SH-SY5Y (cell line): Measurements from ENCODE around the gene UBXN2A.
A peak's percentile ranks its signal among the peaks of the same experiment; 100 is the strongest.

ENCODE experiments used
- GATA2 ChIP-seq: IDR thresholded peaks from 2 replicates; pipeline ENCODE4 v1.6.1; 2011; ENCODE audit warnings: mild to moderate bottlenecking, low read depth, low read length
- GATA3 ChIP-seq: IDR thresholded peaks from 2 replicates; pipeline ENCODE4 v1.6.1; 2011; ENCODE audit warnings: low read depth, mild to moderate bottlenecking, low read length, moderate library complexity

UBXN2A gene

DNA sequence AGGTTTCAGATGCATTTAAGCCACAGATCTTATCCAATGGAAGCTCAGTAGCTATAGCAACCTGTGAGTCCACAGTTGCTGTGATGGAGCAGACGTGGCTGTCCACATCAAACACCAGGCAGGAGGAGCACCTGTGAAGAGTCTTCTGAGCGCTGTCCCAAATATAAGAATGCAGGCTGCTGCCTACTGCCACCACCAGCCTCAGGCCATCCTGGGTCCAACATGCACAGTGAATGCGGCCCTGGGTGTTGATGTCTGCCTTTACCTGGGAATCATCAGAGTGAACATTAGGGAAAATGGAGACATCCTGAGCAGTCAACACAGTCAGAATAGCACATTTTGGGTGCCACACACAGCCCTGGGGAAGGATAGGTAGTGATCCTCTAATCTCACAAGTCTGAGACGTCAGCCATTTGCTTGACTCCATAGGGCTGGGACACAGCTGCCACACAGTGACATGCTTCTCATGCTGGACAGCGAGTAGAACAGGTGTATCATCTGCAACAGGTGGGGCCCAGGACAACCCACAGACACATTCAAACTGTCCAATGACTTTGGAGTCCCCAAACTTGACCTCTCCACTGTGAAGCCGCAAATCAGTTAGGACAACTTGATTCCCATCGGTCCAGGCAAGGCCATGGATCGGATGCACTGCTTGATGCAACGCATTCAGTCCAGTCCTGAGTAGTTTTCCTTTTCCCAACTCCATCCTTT is 98.7 kb downstream of the UBXN2A start:
- TF ChIP-seq GATA2, result no peak
- no peak for TF ChIP-seq GATA3

GRCh38 chr2:24040511-24040910 is 100.2 kb downstream of the UBXN2A start:
- TF ChIP-seq GATA2, result no peak
- no peak for TF ChIP-seq GATA3

DNA sequence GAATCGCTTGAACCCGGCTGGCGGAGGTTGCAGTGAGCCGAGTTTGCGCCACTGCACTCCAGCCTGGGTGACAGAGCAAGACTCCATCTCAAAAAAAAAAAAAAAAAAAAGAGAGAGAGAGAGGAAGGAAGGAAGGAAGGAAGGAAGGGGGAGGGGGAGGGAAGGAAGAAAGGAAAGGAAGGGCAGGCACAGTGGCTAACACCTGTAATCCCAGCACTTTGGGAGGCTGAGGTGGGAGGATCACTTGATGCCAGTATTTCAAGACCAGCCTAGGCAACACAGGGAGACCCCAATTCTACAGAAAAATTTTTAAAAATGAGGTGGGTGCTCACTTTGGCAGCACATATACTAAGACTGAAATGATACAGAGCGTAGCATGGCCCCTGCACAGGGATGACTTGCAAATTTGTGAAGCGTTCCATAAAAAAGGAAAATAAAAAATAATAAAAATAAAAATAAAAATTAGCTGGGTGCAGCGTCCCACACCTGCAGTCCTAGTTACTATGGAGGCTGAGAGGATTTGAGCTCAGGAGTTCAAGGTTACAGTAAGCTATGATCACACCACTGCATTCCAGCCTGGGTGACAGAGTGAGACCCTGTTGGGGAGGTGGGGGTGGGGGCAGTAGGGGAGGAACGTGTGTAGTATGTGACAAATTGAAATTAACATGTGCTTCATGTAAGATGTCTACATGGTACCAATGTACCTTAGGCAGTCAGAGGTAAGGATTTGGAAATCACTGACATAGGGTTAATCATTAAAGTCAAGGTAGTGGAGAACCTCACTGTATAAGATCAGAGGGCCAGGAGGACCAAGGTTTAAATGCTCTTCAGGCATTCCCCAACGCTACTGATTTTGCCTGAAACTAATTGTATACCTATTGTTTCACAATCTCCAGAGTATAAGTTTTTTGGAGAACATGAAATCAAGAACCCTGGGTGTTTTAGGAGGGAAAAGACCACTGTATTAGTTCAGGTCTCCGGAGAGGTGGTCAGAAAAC is 105.5 kb downstream of the UBXN2A start:
- no peak for TF ChIP-seq GATA2
- TF ChIP-seq GATA3, result no peak

DNA sequence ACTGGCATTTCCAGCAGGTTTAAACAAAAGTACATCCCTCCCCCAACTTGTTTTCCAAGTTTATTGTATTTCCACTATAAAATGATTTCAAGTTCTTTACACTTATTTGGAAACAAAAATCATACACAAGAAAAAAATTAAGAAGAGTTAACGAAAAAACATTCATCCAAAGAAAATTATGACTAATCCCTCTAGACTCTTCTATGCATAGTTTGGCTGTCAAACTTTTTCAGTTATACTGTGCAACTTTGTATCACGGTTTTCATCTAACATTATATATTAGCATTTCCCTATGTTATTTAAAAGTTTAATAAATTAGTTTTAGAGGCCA is 106.3 kb downstream of the UBXN2A start:
- TF ChIP-seq GATA3 (no peak), GATA2 (no peak)

DNA sequence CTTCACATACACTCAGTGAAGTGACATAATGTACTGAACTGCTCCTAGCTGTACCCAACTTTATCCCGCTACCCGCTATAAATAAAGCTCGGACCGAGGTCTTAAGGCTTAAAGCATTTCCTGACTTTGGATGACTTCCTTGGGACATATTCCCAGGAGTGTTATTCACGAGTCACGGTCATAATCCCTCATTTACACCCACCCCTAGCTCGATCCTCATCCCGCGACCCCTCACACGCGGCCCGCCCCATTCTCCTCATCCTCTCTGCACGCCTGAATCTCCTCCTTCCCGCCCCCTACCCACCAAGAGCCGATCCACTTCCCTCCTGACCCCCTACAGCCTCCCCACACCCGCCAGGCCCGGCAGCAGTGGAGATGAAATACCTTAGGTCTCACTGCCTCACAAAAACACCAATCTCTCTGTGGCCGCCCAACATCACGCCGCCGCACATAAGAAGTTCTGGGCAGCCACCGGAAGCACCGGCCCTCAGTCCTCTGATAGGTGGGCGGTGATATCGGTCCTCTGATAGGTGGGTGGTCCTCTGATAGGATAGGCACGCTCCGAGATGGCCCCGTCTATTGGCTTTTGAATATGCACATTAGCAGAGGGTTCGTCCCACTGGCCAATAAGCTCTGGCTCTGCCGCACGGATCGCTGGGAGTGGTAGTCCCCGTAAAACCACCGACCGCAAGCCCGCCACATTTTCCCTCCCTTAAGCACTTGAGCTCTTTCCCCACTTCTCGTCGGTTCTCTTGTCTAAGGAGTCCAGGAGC is 106.9 kb downstream of the UBXN2A start, which contains the start of gene WDCP:
Gene WDCP (minus strand): TSS at position 462 of the 773 bp plus-strand sequence. CDS start 7,897 bp downstream, outside the sequence.
- TF ChIP-seq GATA3 (no peak), GATA2 (no peak)

DNA sequence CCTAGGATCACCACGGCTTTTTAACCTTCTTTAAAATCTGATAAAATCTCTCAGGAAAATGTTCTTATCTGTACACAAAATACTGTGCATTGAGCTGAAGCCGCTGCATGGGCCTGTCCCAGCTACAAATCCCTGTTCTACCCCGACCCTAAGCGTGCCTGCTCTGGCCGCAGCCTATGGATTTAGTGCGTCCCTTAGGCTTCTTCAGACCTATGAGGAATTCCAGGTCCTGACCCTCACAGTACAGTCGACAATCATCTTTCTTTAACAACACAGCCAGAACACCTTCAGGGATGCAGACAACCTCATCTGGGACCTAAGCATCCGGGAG is 107.4 kb downstream of the UBXN2A start:
- TF ChIP-seq GATA2, result no peak
- no peak for TF ChIP-seq GATA3

GRCh38 chr2:24048769-24049484 is 108.7 kb downstream of the UBXN2A start:
- TF ChIP-seq GATA3, result no peak
- peak; percentile 38; the same call in 1 of the 2 replicates for TF ChIP-seq GATA2

GRCh38 chr2:24049485-24050021 is 109.3 kb downstream of the UBXN2A start, which contains the start of gene FKBP1B:
FKBP1B (plus strand) TSS chr2:24049741; CDS start chr2:24049850, 109 bp downstream.
- TF ChIP-seq GATA3, result no peak
- TF ChIP-seq GATA2, result no peak

GRCh38 chr2:24050041-24050979 is 110.0 kb downstream of the UBXN2A start:
- no peak; the same call in 1 of the 2 replicates for TF ChIP-seq GATA2
- no peak for TF ChIP-seq GATA3

DNA sequence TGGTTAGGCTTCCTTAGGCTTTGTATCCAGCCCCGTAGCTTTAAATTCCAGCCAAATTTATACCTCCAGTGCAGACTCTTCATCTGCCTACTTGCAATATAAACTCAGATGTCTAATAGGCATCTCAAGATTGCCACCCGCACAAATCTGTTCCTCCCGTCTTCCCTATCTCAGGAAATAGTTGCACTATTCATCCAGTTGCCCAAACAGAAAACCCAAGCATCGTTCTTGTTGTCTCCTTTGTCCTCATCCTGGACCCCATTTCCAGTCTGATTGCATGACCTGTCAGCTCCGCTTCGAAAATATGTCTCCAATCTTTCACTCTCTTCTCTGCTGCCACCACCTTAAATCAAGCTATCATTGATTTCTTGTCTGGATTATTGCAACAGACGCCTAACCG is 111.6 kb downstream of the UBXN2A start:
- no peak for TF ChIP-seq GATA2
- no peak for TF ChIP-seq GATA3

GRCh38 chr2:24052951-24053350 is 112.7 kb downstream of the UBXN2A start:
- TF ChIP-seq GATA3, result no peak
- TF ChIP-seq GATA2, result no peak
